ENCODE measurements around the gene CYP11A1. TPM values are rescaled to one million over a fixed set of nuclear protein-coding genes. Genes with fewer than 3 reads are reported as not detected.

The CYP11A1 gene
- total and polyA plus RNA-seq, 10 of the 15 experiments (the other 5 are each of a cell fraction or from before 2014, with no cell fraction given) = 0.11 to 1.2 (median 0.23) TPM; not detected in 5

DNA sequence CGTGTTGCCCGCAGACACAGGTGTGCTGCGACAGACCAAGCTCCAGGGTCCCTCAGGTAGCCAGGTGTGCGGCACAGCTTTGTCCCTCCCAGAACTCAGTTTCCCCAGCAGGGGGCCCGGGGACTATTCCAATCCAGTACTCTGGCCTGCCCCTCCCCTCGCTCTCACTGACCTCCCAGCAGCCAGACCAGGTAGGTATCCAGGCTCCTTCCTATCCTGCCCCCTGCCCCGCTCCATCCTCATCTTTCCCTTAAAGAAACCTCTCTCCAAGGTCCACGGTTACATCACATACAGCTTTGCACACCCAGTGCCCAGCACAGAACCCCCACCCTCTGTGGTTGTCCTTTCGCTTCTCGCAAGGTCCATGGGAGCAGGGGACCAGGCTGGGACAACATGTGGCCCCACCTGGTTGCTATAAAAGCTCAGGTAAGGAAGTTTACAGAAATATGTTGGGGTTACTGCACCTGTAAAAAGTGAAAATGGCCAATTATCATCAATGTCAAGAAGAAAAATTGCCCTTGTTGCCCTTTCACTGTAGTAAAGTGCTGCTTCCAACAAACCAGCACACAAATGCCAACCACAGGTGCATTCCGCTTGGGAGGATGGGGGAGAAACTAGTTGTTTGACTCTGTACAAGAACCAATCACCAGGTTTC lies 7.3 kb upstream of the CYP11A1 start:
- TF ChIP-seq, protein P1, sequence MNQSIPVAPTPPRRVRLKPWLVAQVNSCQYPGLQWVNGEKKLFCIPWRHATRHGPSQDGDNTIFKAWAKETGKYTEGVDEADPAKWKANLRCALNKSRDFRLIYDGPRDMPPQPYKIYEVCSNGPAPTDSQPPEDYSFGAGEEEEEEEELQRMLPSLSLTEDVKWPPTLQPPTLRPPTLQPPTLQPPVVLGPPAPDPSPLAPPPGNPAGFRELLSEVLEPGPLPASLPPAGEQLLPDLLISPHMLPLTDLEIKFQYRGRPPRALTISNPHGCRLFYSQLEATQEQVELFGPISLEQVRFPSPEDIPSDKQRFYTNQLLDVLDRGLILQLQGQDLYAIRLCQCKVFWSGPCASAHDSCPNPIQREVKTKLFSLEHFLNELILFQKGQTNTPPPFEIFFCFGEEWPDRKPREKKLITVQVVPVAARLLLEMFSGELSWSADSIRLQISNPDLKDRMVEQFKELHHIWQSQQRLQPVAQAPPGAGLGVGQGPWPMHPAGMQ (IDR thresholded peaks at IDR 0.05; ENCODE audit: borderline replicate concordance) = no peak
- TF ChIP-seq, protein P2, sequence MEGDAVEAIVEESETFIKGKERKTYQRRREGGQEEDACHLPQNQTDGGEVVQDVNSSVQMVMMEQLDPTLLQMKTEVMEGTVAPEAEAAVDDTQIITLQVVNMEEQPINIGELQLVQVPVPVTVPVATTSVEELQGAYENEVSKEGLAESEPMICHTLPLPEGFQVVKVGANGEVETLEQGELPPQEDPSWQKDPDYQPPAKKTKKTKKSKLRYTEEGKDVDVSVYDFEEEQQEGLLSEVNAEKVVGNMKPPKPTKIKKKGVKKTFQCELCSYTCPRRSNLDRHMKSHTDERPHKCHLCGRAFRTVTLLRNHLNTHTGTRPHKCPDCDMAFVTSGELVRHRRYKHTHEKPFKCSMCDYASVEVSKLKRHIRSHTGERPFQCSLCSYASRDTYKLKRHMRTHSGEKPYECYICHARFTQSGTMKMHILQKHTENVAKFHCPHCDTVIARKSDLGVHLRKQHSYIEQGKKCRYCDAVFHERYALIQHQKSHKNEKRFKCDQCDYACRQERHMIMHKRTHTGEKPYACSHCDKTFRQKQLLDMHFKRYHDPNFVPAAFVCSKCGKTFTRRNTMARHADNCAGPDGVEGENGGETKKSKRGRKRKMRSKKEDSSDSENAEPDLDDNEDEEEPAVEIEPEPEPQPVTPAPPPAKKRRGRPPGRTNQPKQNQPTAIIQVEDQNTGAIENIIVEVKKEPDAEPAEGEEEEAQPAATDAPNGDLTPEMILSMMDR (IDR thresholded peaks at IDR 0.05 in 2 of 3, conservative IDR thresholded peaks at IDR 0.05 in 1 of 3; ENCODE audit: control insufficient read depth in 2 of 3, extremely low read depth in 1 of 3, insufficient read depth in 1 of 3, low read depth in 3 of 3, low read length in 3 of 3) = peak in 1 of 3 experiments; percentile 20; a peak in 1 of 6 replicates
- 0 out of 2 replicates have a peak, but pooled peaks have one; percentile 0 for TF ChIP-seq PAX5 (IDR thresholded peaks at IDR 0.05; ENCODE audit: borderline replicate concordance, low read depth, low read length)
- 0 out of 2 replicates have a peak, but pooled peaks have one; percentile 29 for TF ChIP-seq TCF3 (IDR thresholded peaks at IDR 0.05; ENCODE audit: borderline replicate concordance, insufficient read depth, low read depth, low read length)
- TF ChIP-seq ZNF207 (IDR thresholded peaks at IDR 0.05; ENCODE audit: borderline replicate concordance) = no peak
- TF ChIP-seq LARP7 (IDR thresholded peaks at IDR 0.05) = 0 out of 2 replicates have a peak, but pooled peaks have one; percentile 31
- no peak for TF ChIP-seq RFX5 (IDR thresholded peaks at IDR 0.05; ENCODE audit: low read depth, low read length)
- 0 out of 2 replicates have a peak, but pooled peaks have one; percentile 46 for TF ChIP-seq NFYB (IDR thresholded peaks at IDR 0.05; ENCODE audit: insufficient read depth, low read depth, low read length)
- peak; percentile 67; the same call in 1 of the 2 replicates for TF ChIP-seq MTA3 (IDR thresholded peaks at IDR 0.05; ENCODE audit: borderline replicate concordance, low read length)

More for the DNA sequence above, 7.3 kb upstream of the CYP11A1 start:
- WGBS (ENCODE audit: insufficient coverage, insufficient replicate concordance, low lambda C conversion rate, missing lambda C conversion rate) = 27% methylated on average over 11 of the region's 11 CpGs
- peak overlapping the region; percentile 69 for H3K4me3 ChIP-seq
- H3K9ac ChIP-seq (ENCODE audit: control insufficient read depth, insufficient read depth, low read length) = no peak overlapping the region
- no TSS peak for BruUV-seq (replicated peaks)
- ChIA-PET RAD21 (ENCODE audit: unreplicated experiment) (interaction anchor here (0.7 to 3.2 kb wide), 11 partner anchors 10 to 240 kb away, joined by 3 to 18 read pairs (median 8); partner anchors contain the start of gene UBL7), CTCF (interaction anchor here (0.7 to 21.7 kb wide), 28 partner anchors 8 to 425 kb away, joined by 3 to 655 read pairs (median 4); partner anchors contain the start of genes CLK3 and SEMA7A), SMC1A (ENCODE audit: uncharacterized antibody, unreplicated experiment) (interaction anchor here (0.8 to 21.3 kb wide), 12 partner anchors 8 to 394 kb away, joined by 3 to 544 read pairs (median 4); partner anchors contain the start of gene SEMA7A), POLR2A (interaction anchor here (0.6 to 1.8 kb wide), 10 partner anchors 9 to 108 kb away, joined by 3 to 8 read pairs (median 4); partner anchors contain the start of gene UBL7)
- ATAC-seq (no peak; the same call in 1 of the 3 replicates), DNase-seq (ENCODE audit: low read depth, low spot score) (no peak), FAIRE-seq (no peak)
- no peaks in the 10 kb centered on the region; a peak in 2 of 4 replicates for H3K27me3 ChIP-seq (replicated peaks in 1 of 2; ENCODE audit: control insufficient read depth in 2 of 2, insufficient read depth in 2 of 2, low read length in 1 of 2)
- intact Hi-C loops (cut with micrococcal nuclease; ENCODE audit: unreplicated experiment) (loop anchor here (1.0 to 2.0 kb wide), 4 partner anchors 64 to 246 kb away; partner anchors contain the start of gene ARID3B), in situ Hi-C loops (cut with MboI) (loop anchor here (5.0 kb wide), 1 partner anchor 248 kb away; no protein-coding TSS in a partner anchor)
- H3K79me2 ChIP-seq (ENCODE audit: control insufficient read depth, insufficient read depth, low read length) = no peaks in the 10 kb centered on the region; the same call in 1 of the 2 replicates
- no peaks in the 10 kb centered on the region for H3K9me3 ChIP-seq (replicated peaks; ENCODE audit: control insufficient read depth, insufficient read depth, low read length)
- peak overlapping the region; percentile 82 for H3K4me2 ChIP-seq (ENCODE audit: control insufficient read depth, insufficient read depth)
- H3K36me3 ChIP-seq (ENCODE audit: control insufficient read depth in 2 of 2, insufficient read depth in 2 of 2, low read length in 1 of 2) = no peaks in the 10 kb centered on the region
- peaks cover 36% of the 10 kb centered on the region for H3K4me1 ChIP-seq (ENCODE audit: control insufficient read depth, insufficient read depth, low read length)
- H2AFZ ChIP-seq (ENCODE audit: control insufficient read depth, low read depth, low read length) = peak overlapping the region; percentile 18; the same call in 1 of the 2 replicates
- H4K20me1 ChIP-seq (ENCODE audit: control insufficient read depth, insufficient read depth) = no peaks in the 10 kb centered on the region
- H3K27ac ChIP-seq (ENCODE audit: control insufficient read depth, insufficient read depth) = no peak overlapping the region
